Measurements from ENCODE around the gene RBM20.

DNA sequence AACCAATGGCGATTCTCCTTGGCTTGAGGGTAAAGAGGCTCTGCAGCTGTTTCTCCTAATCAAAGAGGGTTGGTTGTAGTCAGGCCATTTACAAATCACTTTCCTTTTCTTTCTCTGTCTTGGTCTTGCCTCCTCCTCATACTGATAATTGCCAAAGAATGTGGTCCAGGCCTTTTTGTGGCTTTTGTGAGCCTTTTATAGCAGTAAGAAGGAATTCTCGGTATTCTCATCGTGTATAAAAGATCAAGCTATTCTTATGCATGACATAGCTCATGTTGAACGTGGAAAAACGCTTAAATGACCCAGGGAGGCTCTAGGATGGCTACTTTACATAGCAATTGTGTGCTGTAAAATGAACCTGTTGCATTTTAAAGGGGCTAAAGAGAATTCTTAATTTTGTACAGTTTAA lies 62.6 kb downstream of the RBM20 start:
- no peak for TF ChIP-seq EP300 (IDR thresholded peaks at IDR 0.05)
- TF ChIP-seq, protein P1, sequence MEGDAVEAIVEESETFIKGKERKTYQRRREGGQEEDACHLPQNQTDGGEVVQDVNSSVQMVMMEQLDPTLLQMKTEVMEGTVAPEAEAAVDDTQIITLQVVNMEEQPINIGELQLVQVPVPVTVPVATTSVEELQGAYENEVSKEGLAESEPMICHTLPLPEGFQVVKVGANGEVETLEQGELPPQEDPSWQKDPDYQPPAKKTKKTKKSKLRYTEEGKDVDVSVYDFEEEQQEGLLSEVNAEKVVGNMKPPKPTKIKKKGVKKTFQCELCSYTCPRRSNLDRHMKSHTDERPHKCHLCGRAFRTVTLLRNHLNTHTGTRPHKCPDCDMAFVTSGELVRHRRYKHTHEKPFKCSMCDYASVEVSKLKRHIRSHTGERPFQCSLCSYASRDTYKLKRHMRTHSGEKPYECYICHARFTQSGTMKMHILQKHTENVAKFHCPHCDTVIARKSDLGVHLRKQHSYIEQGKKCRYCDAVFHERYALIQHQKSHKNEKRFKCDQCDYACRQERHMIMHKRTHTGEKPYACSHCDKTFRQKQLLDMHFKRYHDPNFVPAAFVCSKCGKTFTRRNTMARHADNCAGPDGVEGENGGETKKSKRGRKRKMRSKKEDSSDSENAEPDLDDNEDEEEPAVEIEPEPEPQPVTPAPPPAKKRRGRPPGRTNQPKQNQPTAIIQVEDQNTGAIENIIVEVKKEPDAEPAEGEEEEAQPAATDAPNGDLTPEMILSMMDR (IDR thresholded peaks at IDR 0.05) = no peak

Data from suprapubic skin (tissue), 3 donors.